ENCODE results near the gene ADAMTS9. TPM values are rescaled to one million over a fixed set of nuclear protein-coding genes. Genes with fewer than 3 reads are reported as not detected.
A peak's percentile ranks its signal among the peaks of the same experiment; 100 is the strongest.

ADAMTS9 gene
- total RNA-seq, 1 experiment from 2014 or later, result 1.2 TPM

- H3K4me3 ChIP-seq, result no peak overlapping the region
- H3K9me2 ChIP-seq (ENCODE audit: insufficient read depth), result no peaks in the 10 kb centered on the region
- DNase-seq, result no peak
- H3K4me2 ChIP-seq, result no peak overlapping the region
- H3K9me3 ChIP-seq (ENCODE audit: insufficient read depth, low read depth), result no peaks in the 10 kb centered on the region
- H3K27ac ChIP-seq, result no peak overlapping the region
- no peaks in the 10 kb centered on the region for H3K79me2 ChIP-seq (ENCODE audit: low read depth)
- H3K4me1 ChIP-seq (replicated peaks; ENCODE audit: insufficient read depth), result peaks cover 26% of the 10 kb centered on the region
- no peaks in the 10 kb centered on the region for H3K36me3 ChIP-seq (ENCODE audit: low read depth)
- BruUV-seq (replicated peaks), result no TSS peak
- no peaks in the 10 kb centered on the region for H3K27me3 ChIP-seq (ENCODE audit: insufficient read depth, low read depth)
- 0 out of 2 replicates have a peak, but pooled peaks cover 4% of the 10 kb centered on the region for H3F3A ChIP-seq (ENCODE audit: insufficient read depth, low read depth)
- H2AFZ ChIP-seq, result no peak overlapping the region
- no peaks in the 10 kb centered on the region for H4K20me1 ChIP-seq (ENCODE audit: insufficient read depth)
- intact Hi-C loops (cut with micrococcal nuclease; ENCODE audit: unreplicated experiment), result no loop called here
- no peak for TF ChIP-seq CTCF (conservative IDR thresholded peaks at IDR 0.05)
- ChIA-PET POLR2A (ENCODE audit: unreplicated experiment) (no interaction called here), CTCF (no interaction called here)
These were observed 132.4 kb downstream of the ADAMTS9 start for GRCh38 chr3:64555351-64555750.

- H3K9me3 ChIP-seq (ENCODE audit: insufficient read depth, low read depth), result no peaks in the 10 kb centered on the region
- POLR2A ChIA-PET (ENCODE audit: unreplicated experiment), result no interaction called here
- H3K79me2 ChIP-seq (ENCODE audit: low read depth), result no peaks in the 10 kb centered on the region
- CTCF ChIA-PET, result no interaction called here
- no peaks in the 10 kb centered on the region for H3K9me2 ChIP-seq (ENCODE audit: insufficient read depth)
- no peaks in the 10 kb centered on the region for H3K27me3 ChIP-seq (ENCODE audit: insufficient read depth, low read depth)
- H3K4me3 ChIP-seq, result no peak overlapping the region
- H3K4me1 ChIP-seq (replicated peaks; ENCODE audit: insufficient read depth), result peaks cover 26% of the 10 kb centered on the region
- 0 out of 2 replicates have a peak, but pooled peaks cover 4% of the 10 kb centered on the region for H3F3A ChIP-seq (ENCODE audit: insufficient read depth, low read depth)
- no TSS peak for BruUV-seq (replicated peaks)
- no peak for DNase-seq
- no peaks in the 10 kb centered on the region for H3K36me3 ChIP-seq (ENCODE audit: low read depth)
- H3K4me2 ChIP-seq, result no peak overlapping the region
- H2AFZ ChIP-seq, result no peak overlapping the region
- no peak overlapping the region for H3K27ac ChIP-seq
- intact Hi-C loops (cut with micrococcal nuclease; ENCODE audit: unreplicated experiment), result no loop called here
- no peak for TF ChIP-seq EZH2 (IDR thresholded peaks at IDR 0.05; ENCODE audit: low read depth)
- no peak for TF ChIP-seq CTCF (conservative IDR thresholded peaks at IDR 0.05)
- no peaks in the 10 kb centered on the region for H4K20me1 ChIP-seq (ENCODE audit: insufficient read depth)
These were observed 133.5 kb downstream of the ADAMTS9 start for GRCh38 chr3:64554096-64554920.

GRCh38 chr3:64552966-64553365 is 134.8 kb downstream of the ADAMTS9 start:
- 0 out of 2 replicates have a peak, but pooled peaks cover 4% of the 10 kb centered on the region for H3F3A ChIP-seq (ENCODE audit: insufficient read depth, low read depth)
- H3K36me3 ChIP-seq (ENCODE audit: low read depth), result no peaks in the 10 kb centered on the region
- no peak overlapping the region for H3K4me2 ChIP-seq
- POLR2A ChIA-PET (ENCODE audit: unreplicated experiment), result no interaction called here
- intact Hi-C loops (cut with micrococcal nuclease; ENCODE audit: unreplicated experiment), result no loop called here
- BruUV-seq (replicated peaks), result no TSS peak
- no peaks in the 10 kb centered on the region for H3K9me3 ChIP-seq (ENCODE audit: insufficient read depth, low read depth)
- no peaks in the 10 kb centered on the region for H3K79me2 ChIP-seq (ENCODE audit: low read depth)
- H3K9me2 ChIP-seq (ENCODE audit: insufficient read depth), result no peaks in the 10 kb centered on the region
- TF ChIP-seq CTCF (conservative IDR thresholded peaks at IDR 0.05) (no peak), EZH2 (IDR thresholded peaks at IDR 0.05; ENCODE audit: low read depth) (no peak)
- H2AFZ ChIP-seq, result no peak overlapping the region
- peak overlapping the region; percentile 61 for H3K27ac ChIP-seq
- no peaks in the 10 kb centered on the region for H3K27me3 ChIP-seq (ENCODE audit: insufficient read depth, low read depth)
- peaks cover 26% of the 10 kb centered on the region for H3K4me1 ChIP-seq (replicated peaks; ENCODE audit: insufficient read depth)
- no peak for DNase-seq
- no peaks in the 10 kb centered on the region for H4K20me1 ChIP-seq (ENCODE audit: insufficient read depth)
- no peak overlapping the region for H3K4me3 ChIP-seq
- CTCF ChIA-PET, result no interaction called here

Measured in PC-9 (cell line).